SKM-1 treated with dmso at 0.1 percent for 144 hours (cell line): ENCODE data around the gene NAA16.

Source experiments
- DNase-seq: peaks from one replicate; lab custom pipeline; 2025; ENCODE audit not compliant: unreplicated experiment; lab: John Stamatoyannopoulos, UW

NAA16 gene

DNA sequence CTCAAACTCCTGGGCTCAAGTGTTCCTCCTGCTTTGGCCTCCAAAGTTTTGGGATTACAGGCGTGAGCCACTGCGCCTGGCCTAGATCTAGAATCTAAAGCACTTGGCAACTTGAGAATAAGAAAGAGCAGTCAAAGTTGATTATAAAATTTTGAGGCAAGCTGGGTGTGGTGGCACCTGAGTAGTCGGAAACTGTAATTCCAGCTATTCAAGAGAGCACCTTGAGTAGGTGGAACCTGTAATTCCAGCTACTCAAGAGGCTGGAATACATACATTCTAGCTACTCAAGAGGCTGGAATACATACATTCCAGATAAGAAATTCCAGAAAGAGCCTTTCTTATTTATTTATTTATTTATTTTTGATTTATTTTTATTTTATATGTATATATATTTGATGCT, 8.3 kb upstream of the NAA16 start:
- no peak for DNase-seq

DNA sequence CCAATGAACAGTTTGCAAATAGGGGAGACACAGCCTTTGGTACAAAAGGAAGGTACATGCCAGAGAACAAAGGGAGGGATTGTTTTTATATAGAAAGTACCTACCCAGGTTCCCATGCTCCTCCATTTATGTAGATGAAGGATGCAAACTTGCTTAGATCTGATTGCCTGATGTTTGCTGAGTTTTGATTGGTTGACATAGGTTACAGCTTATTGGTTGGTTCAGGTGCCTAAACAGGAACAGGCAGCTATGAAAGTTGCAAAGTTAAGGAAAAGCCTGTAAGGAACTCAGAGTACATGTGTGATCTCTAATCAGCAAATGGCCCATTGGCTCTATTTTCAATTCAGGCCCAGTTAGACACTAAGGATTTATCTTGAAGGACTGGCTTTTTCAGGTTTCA, 6.5 kb upstream of the NAA16 start:
- no peak for DNase-seq

DNA sequence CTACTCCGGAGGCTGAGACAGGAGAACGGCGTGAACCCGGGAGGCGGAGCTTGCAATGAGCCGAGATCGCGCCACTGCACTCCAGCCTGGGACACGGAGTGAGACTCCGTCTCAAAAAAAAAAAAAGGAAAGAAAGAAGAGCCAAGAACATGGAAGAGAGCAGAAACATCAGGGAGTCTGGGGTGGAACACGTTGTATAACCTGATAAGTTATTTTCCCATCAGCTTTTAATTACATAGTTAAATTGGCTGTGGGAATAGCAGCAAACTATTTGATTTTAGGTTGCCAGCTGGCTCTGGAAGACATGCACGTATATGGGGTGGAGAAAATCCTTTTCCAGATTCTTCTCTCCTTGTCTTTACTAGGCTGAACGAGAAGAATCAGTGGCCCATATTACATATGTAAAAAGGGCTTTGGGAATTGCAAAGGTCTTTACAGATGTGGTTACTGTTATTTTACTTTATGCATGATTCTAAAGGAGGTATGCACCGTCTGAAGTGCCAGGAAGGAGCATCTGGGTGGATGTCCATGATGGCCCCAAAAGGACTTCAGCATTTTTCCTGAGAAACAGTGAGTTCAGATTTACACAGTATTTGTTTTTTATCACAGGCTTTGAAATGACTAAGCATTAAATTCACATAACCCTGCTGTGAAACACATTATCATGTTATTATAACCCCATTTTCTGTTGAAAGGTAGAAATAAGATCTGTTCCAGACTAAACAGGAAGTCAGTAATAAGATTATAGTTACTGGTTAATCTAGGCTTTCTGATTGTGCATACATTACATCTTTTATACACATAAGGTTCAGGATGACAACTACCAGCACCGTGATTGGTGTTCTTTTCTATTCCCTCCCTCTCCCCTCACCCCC, 4.6 kb upstream of the NAA16 start:
- DNase-seq: no peak

DNA sequence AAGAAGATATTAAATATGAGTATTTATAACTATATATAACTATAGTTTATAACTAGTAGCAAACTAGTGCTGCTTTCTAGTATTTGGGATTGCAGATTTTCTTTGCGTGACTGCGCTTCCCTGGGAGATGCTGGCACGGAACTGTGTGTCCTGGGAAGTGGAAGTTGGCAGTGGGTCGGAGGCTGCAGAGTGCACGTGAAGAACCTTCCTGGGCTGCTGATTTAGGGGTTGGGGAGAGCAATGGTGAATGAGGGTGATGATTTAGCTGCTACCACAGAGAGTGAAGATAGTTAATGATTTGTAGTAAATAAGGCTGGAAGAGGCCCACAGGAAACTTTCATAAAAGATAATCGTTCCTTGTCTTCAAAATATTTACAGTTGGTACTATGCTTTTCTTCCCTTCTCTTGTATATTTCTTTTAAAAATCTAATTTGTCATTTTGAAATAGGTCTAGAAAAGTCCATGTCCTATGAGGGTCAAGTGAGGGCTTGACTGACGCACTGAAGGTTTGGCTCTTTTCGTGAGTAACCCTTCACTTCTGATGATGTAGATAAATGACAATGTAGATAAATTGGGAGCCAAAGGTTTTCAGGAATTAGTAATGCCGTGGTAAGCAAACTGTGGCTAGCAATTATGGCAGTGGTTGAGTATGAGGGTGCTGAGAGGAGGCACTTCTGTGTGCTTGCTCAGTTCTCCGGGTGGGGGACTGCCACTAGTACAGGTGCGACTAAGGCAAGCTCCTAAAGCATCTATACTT, 3.0 kb upstream of the NAA16 start:
- DNase-seq: no peak

DNA sequence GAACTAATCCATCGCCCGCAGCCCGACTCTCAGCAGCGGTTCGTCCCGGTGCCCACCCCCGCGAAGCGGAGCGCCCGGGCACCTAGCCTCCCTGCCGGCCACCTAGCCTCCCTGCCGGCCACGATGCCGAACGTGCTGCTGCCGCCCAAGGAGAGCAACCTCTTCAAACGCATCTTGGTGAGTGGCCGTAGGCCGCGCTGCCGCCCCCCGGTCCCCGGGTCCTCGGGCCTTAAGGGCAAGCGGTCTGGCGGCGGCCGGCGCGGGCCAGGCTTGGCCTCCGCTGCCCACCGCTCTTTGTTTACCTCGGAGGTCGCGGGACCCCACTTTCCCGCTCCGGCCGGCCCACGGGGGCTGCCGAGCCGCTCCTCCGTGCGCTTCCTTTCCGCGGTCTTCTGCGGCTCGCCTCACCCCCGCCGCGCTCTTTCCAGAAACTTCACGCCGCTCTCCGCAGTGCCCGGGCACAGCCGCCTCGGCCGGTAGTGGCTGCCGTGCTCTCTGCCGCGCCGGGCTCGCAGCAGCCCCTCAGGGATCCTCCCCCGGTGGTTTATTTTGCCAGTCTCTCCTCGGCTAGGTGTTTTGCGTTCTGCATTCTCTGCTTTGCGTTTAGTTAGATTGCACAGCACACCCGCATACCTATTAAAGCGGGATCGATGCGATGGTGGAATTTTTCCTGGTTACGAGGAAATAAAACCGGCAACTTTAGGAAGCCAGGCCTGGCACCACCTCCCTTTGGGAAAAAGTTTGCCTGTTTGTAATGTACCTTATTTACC, 524 bp downstream of the NAA16 start:
- peak; percentile 65 for DNase-seq

DNA sequence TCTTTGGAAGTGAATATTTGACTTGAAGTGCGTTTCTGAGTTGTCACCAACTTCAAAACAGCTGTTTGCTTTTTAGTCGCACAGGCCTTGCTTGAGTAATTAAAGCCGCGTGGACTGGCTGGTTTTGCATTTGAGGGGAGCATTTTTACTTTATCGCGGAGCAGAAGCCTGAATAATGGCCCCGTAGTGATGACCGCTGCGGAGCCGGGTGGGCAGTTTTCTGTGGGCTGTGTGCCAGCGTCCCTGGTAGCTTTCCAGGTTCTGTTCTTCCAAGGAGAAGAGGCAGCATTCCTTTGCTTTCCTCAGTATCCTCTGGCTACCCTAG, 1.1 kb downstream of the NAA16 start:
- DNase-seq: no peak

DNA sequence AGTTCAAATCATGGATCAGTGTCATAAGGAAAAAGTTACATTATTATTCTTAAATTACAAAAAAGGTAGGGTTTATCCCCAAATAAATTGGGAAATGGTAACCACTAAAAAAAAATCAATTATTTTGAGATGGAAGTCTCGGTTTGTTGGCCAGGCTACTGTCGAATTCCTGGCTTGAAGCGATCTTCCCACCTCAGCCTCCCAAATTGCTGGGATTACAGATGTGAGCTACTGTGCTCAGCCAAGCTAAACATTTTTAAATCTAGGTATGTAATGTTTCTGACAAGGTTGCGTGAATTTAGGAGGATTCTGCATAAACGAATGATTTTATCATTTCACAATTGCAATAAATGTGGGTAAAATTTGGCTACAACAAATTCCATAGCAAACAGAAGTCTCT, 2.0 kb downstream of the NAA16 start:
- no peak for DNase-seq

DNA sequence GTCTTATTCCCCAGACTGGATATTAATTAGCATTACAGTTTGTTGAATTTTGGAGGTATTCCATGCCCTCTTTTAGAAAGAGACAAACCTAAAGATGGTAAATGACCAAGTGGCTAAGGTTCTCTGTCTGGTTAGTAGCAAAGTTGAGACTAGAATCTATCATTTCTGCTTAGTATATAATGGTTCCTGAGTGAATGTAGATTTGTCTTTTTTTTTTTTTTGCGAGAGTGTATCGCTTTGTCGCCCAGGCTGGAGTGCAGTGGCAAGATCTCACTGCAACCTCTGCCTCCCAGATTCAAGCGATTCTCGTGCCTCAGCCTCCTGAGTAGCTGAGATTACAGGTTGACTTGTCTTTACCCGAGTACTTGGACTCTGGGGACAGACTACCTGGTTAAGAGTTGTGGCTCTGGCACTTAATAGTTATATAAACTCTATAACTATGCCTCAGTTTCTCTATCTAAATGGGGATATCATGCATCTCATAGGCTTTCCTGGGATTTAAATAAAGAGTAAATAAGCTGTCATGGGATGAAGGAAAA, 2.7 kb downstream of the NAA16 start:
- DNase-seq: no peak

DNA sequence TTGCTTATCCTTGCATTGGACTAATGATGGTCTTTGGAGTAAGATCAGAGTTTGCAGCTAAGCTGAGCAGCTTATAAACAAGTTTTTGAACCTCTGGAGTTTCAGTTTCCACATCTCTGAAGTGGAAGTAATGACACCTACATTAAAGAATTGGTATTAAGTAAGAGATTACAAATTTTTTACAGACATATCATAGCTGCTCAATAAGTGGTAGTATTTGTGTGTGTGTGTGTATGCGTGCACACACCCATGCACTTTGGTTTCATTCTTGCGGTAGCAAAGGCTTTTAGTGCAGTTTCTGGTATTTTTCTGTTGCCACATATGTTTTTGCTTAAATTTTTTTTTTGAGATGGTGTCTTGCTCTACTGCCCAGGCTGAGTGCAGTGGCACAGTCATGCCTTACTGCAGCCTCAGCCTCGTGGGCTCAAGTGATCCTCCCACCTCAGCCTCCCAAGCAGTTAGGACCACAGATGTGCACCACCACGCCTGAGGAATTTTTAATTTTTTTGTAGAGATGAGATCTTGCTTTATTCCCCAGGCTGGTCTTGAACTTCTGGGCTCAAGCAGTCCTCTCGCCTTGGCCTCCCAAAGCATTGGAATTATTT, 4.5 kb downstream of the NAA16 start:
- DNase-seq: no peak

DNA sequence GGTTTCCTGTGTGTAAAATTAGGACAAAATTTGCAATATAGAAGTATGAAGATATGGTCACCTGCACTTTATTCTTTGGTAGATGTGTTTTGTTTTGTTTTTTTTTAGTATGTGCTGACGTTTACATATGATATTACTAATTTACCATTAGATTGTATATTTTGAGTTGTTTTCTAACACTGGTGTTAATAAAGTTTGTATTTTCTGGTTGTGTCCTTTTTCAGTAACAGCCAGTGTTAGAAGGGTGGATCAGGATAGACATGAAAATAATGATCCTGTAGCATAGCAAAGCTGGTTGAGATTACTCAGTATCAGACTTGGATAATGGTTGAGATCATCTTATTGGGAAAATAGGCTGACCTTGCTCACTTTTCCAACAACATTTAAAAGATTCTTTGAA, 6.2 kb downstream of the NAA16 start:
- no peak for DNase-seq

DNA sequence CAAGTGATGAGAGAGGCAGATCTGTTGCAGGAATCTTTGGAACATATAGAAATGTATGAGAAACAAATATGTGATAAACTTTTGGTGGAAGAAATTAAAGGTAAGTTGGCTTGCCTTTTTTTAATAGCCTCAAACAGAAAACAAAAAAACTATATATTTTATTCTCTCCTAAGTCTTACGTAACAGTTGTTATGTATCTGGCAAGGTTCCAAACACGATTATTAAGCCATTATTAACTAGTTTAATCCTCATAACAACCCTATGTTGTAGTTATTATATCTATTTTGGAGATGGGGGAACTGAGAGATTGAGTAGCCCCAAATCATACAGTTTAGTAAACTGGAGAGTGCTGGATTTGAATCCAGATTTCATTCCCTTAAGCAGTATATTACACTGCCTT, 14.7 kb downstream of the NAA16 start:
- DNase-seq: no peak

DNA sequence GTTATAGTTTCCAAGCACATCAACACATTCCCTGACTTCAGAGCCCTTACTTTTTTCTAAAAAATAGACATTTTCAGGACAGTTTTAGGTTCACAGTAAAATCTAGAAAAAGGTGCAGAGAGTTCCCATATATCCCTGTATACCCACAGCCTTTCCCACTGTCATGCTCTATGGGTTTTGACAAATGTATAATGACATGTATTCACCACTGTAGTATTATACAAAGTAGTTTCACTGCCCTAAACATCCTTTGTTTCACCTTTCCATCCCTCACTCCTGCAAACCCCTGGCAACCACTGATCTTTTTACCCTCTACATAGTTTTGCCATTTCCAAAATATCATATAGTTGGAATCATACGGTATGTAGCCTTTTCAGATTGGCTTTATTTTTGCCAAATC, 15.6 kb downstream of the NAA16 start:
- no peak for DNase-seq

DNA sequence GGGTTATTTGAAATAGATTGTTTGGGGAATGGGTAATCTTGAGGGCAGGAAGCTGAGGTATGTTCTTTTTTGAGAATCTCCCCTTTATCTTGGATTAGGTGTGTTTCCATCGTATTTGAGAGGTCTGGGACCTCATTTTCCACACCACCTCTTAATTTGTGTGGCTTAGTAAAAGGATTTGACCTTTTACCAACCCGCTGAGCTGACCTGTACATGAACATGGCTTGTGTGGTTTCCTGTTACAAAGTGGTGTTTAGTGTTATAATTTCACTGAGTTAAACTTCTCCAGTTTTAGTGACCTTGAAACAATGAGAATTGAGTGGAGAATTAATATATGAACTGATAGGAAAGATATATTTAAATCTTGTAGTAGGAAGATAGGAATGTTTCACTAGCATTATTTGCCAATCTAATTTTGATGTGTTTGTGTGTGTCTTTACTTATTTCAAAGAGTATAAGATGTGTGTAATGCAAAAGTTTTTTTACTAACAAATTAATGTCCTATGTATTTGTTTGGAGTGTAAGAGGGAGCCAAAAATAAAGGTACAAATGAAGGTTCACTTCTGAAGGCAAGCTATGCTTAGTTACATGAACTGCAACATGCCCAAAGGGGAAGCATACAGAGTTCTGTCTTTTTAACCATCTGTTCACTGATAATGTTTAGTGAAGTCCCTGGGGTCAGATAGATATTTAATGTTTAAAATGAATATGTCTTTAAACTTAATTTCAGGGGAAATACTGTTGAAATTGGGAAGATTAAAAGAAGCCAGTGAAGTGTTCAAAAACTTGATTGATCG, 17.1 kb downstream of the NAA16 start:
- DNase-seq: no peak

DNA sequence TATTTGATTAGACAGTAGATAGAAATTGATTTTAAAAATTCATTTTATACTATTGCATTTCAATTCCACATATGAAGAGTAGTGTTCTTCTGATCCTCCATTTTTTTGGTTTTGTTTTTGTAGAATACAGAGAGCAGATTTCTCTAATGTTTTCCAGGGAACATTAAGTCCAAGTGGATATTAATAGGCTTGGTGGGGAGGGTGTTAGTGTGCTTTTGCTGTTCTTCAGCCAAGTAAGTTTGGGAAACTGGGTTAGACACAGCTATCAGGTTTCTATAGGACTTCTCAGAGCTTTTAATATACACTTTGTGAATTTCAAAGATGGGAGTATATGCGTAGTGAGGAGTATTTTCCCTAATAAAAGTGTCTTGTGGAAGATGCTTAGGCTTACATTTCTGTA, 21.8 kb downstream of the NAA16 start:
- DNase-seq: no peak

DNA sequence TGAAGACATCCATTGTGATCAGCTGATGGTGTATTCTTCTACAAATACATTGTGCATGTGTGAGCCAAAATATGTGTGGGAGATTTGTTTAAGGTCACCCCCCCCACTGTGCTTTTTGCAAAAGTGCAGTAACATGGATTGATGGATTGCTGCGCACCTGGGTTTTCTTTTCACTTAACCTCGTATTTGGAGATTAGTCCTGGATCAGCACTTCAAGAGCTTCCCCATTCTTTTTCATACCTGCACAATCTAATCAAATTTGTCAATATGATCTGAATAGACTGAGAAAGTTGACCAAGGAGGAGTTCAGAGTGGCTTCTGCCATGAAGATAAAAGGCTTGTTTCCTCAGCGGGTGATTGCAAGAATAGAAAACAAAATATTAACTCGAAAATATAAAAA, 23.7 kb downstream of the NAA16 start:
- DNase-seq: no peak

DNA sequence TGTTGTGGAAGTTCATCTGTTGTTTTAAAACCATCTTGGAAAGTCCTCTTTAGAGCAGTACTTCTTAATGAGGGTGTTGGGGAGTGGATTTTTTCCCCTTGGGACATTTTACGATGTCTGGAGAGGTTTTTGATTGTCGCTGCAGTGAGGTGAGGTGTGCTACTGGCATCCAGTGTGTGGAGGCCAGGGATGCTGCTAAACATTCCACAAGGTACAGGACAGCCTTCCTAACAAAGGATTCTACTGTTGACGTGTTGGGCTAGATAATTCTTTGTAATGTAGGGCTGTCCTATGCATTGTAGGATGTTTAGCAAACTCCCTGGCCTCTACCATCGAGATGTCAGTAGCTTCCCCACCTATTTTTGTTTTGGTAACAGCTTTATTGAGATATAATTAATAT, 33.3 kb downstream of the NAA16 start:
- no peak for DNase-seq

DNA sequence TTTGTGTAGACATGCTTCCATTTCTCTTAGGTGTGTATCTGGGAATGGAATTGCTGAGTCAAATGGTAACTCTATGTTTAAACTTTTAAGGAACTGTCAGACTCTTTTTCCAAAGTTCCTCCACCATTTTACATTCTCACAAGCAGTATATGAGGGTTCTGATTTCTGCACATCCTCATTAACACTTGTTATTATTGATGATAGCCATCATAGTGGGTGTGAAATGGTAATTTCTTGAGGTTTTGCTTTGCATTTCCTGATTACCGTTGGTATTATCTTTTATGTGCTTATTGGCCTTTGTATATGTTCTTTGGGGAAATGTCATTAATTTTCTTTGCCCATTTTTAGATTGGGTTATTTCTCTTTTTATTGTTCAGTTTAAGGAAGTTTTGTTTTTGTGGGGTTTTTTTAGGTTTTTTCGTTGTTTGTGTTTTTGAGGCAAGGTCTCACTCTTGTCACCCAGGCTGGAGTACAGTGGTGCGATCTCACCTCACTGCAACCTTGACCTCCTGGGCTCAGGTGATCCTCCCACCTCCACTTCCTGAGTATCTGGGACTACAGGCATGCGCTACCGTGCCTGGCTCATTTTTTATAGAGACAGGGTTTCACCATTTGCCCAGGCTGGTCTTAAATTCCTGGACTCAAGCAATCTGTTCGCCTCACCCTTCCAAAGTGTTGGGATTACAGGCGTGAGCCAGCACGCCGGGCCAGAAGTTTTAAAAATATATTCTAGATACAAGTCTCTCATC, 34.3 kb downstream of the NAA16 start:
- no peak for DNase-seq

DNA sequence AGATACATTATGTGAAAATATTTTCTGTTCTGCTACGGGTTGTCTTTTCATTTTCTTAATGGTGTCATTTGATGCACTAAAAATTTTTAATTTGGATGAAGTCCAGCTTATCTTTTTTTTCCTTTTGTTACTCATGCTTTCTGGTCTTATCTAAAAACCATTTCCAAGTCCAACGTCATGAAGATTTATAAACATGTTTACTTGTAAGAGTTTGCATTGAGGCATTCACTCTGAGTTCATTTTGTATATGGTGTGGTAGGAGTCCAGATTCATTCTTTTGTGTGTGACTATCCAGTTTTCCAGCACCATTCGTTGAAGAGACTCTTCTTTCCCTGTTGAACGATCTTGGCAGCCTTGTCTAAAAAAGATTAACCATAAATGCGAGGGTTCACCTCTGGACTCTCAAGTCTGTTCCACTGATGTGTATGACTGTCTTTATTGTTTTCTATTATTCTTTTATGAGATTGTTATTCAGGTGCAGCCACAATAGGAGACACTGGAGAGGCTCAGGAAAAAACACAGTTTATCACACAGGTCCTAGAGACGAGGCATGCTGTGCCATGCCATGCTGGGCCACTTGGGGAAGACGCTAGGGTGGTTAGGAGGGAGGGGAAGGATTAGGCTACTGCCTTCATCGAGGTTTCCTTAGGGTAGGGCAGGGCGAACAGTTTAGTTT, 35.0 kb downstream of the NAA16 start:
- DNase-seq: no peak
